PFSK-1 (cell line): ENCODE measurements around the gene SMIM27.

Experiments used
- FOXP2 ChIP-seq: optimal IDR thresholded peaks from 2 replicates; pipeline ENCODE3; 2011; ENCODE audit warnings: borderline replicate concordance, control low read depth, inconsistent platforms; ENCODE audit not compliant: insufficient read depth; ENCODE audit errors: extremely low read length, extremely low read depth
- POLR2AphosphoS5 ChIP-seq: IDR thresholded peaks from 2 replicates; pipeline ENCODE4 v1.6.1; 2012; ENCODE audit warnings: low read depth, mild to moderate bottlenecking, control low read depth, low read length, moderate library complexity
- REST ChIP-seq, 2 experiments: IDR thresholded peaks; 2 replicates each; pipeline versions ENCODE4 v1.6.1 to v1.8.0; 2011 to 2012; ENCODE audit warnings: low read depth in 2 of 2, low read length in 2 of 2, control low read depth in 1 of 2, inconsistent platforms in 1 of 2, mild to moderate bottlenecking in 1 of 2, moderate library complexity in 1 of 2; ENCODE audit not compliant: insufficient read depth in 1 of 2
- SIN3A ChIP-seq: IDR thresholded peaks from 2 replicates; pipeline ENCODE4 v1.6.1; 2012; ENCODE audit warnings: mild to moderate bottlenecking, low read length, moderate library complexity, borderline replicate concordance; ENCODE audit not compliant: insufficient read depth
- TAF1 ChIP-seq: IDR thresholded peaks from 2 replicates; pipeline ENCODE4 v1.6.1; 2012; ENCODE audit warnings: low read length, control low read depth, borderline replicate concordance; ENCODE audit not compliant: insufficient read depth

GRCh38 chr9:32554591-32554990 is 2.5 kb downstream of the SMIM27 start:
- TF ChIP-seq REST (IDR thresholded peaks at IDR 0.05; ENCODE audit: insufficient read depth in 1 of 2, low read depth in 2 of 2, low read length in 2 of 2) (no peak), SIN3A (no peak), TAF1 (no peak), POLR2AphosphoS5 (no peak), FOXP2 (no peak)
